AG09309 (cell line): ENCODE data around the gene STMND1.
A peak's percentile ranks its signal among the peaks of the same experiment; 100 is the strongest.

ENCODE experiments used
- DNase-seq: peaks from one replicate; pipeline ENCODE4 v3.0.0-alpha.2; 2010; ENCODE audit warnings: low read depth
- H3K4me3 ChIP-seq: 2 replicates; pipeline ENCODE4 v1.5.1; 2011; ENCODE audit warnings: mild to moderate bottlenecking, low read depth, low read length, moderate library complexity; ENCODE audit not compliant: control insufficient read depth
- CTCF ChIP-seq: IDR thresholded peaks from 2 replicates; pipeline ENCODE4 v1.5.1; 2011; ENCODE audit warnings: mild to moderate bottlenecking, low read depth, low read length, inconsistent platforms; ENCODE audit not compliant: insufficient read depth, control insufficient read depth; ENCODE audit errors: missing control alignments

The STMND1 gene

GRCh38 chr6:17151888-17152287, 50.0 kb downstream of the STMND1 start:
- H3K4me3 ChIP-seq: no peak overlapping the region
- DNase-seq: no peak
- TF ChIP-seq CTCF: no peak

DNA sequence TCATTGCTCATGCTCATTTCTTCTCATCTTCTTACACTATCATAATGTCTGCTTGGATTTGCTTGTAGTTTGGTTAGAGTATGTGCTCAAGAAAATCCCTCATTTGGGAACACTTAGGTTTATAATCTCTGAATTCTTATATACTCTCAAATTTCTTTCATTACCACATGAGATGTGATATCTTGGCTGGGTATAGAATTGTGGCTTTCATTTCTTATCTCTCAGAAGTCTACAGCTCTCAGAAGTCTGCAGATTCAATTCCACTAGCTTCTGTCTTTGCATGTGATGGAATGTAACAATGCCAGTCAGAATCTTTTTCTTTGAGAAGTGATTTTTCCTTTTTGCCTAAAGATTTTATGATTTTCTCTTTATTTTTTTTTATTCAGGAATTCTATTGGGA, 50.9 kb downstream of the STMND1 start:
- no peak for TF ChIP-seq CTCF
- DNase-seq: no peak

GRCh38 chr6:17156112-17156921, 54.5 kb downstream of the STMND1 start:
- peak; percentile 69 for TF ChIP-seq CTCF
- DNase-seq: peak; percentile 79
- no peak overlapping the region for H3K4me3 ChIP-seq

More for the DNA sequence above, 50.9 kb downstream of the STMND1 start:
- H3K4me3 ChIP-seq: no peak overlapping the region

- no peak for DNase-seq
- no peak for TF ChIP-seq CTCF
Observed at GRCh38 chr6:17156966-17157365, 55.1 kb downstream of the STMND1 start.

DNA sequence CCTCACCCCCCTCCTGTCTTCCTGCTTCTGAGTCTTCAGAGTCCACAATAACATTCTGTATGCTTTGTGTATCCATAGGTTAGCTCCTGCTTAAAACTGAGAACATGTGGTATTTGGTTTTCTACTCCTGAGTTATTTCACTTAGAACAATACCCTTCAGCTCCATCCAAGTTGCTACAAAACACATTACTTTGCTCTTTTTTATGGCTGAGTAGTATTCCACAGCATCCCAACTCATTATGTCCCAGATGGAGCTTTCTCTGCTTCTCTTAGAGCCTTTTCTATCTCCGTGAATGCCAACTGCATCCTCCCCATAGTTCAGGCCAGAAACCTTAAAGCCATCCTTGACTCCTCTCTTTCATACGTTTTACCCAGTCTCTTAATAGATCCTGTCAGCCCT, 55.8 kb downstream of the STMND1 start:
- H3K4me3 ChIP-seq: no peak overlapping the region
- no peak for DNase-seq
- TF ChIP-seq CTCF: no peak

More at GRCh38 chr6:17156966-17157365, 55.1 kb downstream of the STMND1 start:
- no peak overlapping the region for H3K4me3 ChIP-seq

DNA sequence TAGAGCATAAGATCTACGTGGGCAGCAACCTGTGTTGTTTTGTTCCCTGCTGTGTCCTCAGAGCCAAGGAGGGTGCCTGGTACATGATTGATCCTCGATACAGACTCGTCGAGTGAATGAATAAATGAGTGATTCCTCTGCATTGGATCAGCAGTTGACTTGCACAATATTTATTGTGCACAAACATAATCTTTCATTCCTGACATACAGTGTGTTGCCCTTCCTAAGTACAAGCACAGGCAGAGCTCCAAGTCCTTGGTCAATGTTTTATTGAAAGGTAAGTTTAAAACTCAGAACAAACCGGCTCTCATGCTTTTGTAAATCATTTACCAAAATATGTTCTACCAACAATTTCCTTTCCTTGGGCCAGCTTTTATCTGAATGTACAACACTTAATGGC, 57.4 kb downstream of the STMND1 start:
- no peak for DNase-seq
- no peak overlapping the region for H3K4me3 ChIP-seq
- no peak for TF ChIP-seq CTCF
